ENCODE results near the gene TM7SF2. TPM values are rescaled to one million over a fixed set of nuclear protein-coding genes. Genes with fewer than 3 reads are reported as not detected.

The TM7SF2 gene
- total and polyA plus RNA-seq, 2 of the 13 experiments (the other 11 are each of a cell fraction or from before 2014, with no cell fraction given) = 56.0 to 66.9 TPM

- TF ChIP-seq, protein P1, sequence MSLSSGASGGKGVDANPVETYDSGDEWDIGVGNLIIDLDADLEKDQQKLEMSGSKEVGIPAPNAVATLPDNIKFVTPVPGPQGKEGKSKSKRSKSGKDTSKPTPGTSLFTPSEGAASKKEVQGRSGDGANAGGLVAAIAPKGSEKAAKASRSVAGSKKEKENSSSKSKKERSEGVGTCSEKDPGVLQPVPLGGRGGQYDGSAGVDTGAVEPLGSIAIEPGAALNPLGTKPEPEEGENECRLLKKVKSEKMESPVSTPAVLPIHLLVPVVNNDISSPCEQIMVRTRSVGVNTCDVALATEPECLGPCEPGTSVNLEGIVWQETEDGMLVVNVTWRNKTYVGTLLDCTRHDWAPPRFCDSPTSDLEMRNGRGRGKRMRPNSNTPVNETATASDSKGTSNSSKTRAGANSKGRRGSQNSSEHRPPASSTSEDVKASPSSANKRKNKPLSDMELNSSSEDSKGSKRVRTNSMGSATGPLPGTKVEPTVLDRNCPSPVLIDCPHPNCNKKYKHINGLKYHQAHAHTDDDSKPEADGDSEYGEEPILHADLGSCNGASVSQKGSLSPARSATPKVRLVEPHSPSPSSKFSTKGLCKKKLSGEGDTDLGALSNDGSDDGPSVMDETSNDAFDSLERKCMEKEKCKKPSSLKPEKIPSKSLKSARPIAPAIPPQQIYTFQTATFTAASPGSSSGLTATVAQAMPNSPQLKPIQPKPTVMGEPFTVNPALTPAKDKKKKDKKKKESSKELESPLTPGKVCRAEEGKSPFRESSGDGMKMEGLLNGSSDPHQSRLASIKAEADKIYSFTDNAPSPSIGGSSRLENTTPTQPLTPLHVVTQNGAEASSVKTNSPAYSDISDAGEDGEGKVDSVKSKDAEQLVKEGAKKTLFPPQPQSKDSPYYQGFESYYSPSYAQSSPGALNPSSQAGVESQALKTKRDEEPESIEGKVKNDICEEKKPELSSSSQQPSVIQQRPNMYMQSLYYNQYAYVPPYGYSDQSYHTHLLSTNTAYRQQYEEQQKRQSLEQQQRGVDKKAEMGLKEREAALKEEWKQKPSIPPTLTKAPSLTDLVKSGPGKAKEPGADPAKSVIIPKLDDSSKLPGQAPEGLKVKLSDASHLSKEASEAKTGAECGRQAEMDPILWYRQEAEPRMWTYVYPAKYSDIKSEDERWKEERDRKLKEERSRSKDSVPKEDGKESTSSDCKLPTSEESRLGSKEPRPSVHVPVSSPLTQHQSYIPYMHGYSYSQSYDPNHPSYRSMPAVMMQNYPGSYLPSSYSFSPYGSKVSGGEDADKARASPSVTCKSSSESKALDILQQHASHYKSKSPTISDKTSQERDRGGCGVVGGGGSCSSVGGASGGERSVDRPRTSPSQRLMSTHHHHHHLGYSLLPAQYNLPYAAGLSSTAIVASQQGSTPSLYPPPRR (CRISPR knock-in tag; IDR thresholded peaks at IDR 0.05; ENCODE audit: borderline replicate concordance) = peak; percentile 31; the same call in 1 of the 2 replicates
- peak; percentile 76 for TF ChIP-seq TFDP2 (CRISPR knock-in tag; IDR thresholded peaks at IDR 0.05)
- TF ChIP-seq ZNF232 (CRISPR knock-in tag; IDR thresholded peaks at IDR 0.05; ENCODE audit: borderline replicate concordance) = peak; percentile 89
- TF ChIP-seq ZNF615 (CRISPR knock-in tag; IDR thresholded peaks at IDR 0.05; ENCODE audit: borderline replicate concordance) = no peak
- no peak for TF ChIP-seq DMTF1 (CRISPR knock-in tag; IDR thresholded peaks at IDR 0.05)
- TF ChIP-seq ZNF383 (CRISPR knock-in tag; IDR thresholded peaks at IDR 0.05; ENCODE audit: borderline replicate concordance) = no peak
- TF ChIP-seq XRCC5 (optimal IDR thresholded peaks at IDR 0.05; ENCODE audit: low read length) = peak; percentile 46
- 0 out of 2 replicates have a peak, but pooled peaks have one; percentile 22 for TF ChIP-seq HMG20A (CRISPR knock-in tag; IDR thresholded peaks at IDR 0.05; ENCODE audit: borderline replicate concordance)
- peak; percentile 65; the same call in 1 of the 2 replicates for TF ChIP-seq KDM5B (CRISPR knock-in tag; IDR thresholded peaks at IDR 0.05; ENCODE audit: borderline replicate concordance)
- TF ChIP-seq PCBP2 (optimal IDR thresholded peaks at IDR 0.05; ENCODE audit: low read depth, low read length, poor library complexity, severe bottlenecking) = no peak
- TF ChIP-seq ZMYM4 (CRISPR knock-in tag; IDR thresholded peaks at IDR 0.05) = peak; percentile 70; the same call in 1 of the 2 replicates
- TF ChIP-seq ZBTB10 (CRISPR knock-in tag; IDR thresholded peaks at IDR 0.05; ENCODE audit: borderline replicate concordance) = no peak
- TF ChIP-seq CHD2 (IDR thresholded peaks at IDR 0.05; ENCODE audit: low read depth, low read length) = peak; percentile 53; the same call in 1 of the 2 replicates
- TF ChIP-seq ZNF432 (CRISPR knock-in tag; IDR thresholded peaks at IDR 0.05; ENCODE audit: borderline replicate concordance) = no peak
- peak; percentile 93 for TF ChIP-seq THAP11 (CRISPR knock-in tag; IDR thresholded peaks at IDR 0.05)
- 0 out of 2 replicates have a peak, but pooled peaks have one; percentile 76 for TF ChIP-seq ZNF713 (CRISPR knock-in tag; IDR thresholded peaks at IDR 0.05)
Observed at GRCh38 chr11:65121865-65122696, 10.4 kb downstream of the TM7SF2 start, which contains the start of the genes FAU and MRPL49 (continued).

Data from HepG2 (cell line).